H9 (cell line): ENCODE measurements around the gene AXL. TPM values are rescaled to one million over a fixed set of nuclear protein-coding genes. Genes with fewer than 3 reads are reported as not detected.
A peak's percentile ranks its signal among the peaks of the same experiment; 100 is the strongest.

Source experiments
- DNase-seq: peaks from one replicate; pipeline ENCODE4 v3.0.0-alpha.2; 2017
- H2AFZ ChIP-seq: one replicate; pipeline ENCODE4 v1.6.1; 2013; ENCODE audit warnings: mild to moderate bottlenecking, low read length, control low read depth, moderate library complexity
- H2AK5ac ChIP-seq: 2 replicates; pipeline ENCODE4 v1.6.1; 2013; ENCODE audit warnings: low read length, control low read depth, mixed read lengths; ENCODE audit not compliant: insufficient read length
- H2BK120ac ChIP-seq: one replicate; pipeline ENCODE4 v1.6.1; 2013; ENCODE audit warnings: low read depth, mild to moderate bottlenecking, low read length, control low read depth, inconsistent platforms; ENCODE audit not compliant: poor library complexity, severe bottlenecking
- H2BK12ac ChIP-seq: 2 replicates; pipeline ENCODE4 v1.6.1; 2013; ENCODE audit warnings: low read length, control low read depth, mixed read lengths, low read depth; ENCODE audit not compliant: insufficient read length
- H2BK15ac ChIP-seq: 2 replicates; pipeline ENCODE4 v1.6.1; 2013; ENCODE audit warnings: low read depth, low read length, control low read depth
- H2BK20ac ChIP-seq: one replicate; pipeline ENCODE4 v1.6.1; 2013; ENCODE audit warnings: low read depth, mild to moderate bottlenecking, low read length, control low read depth, inconsistent platforms; ENCODE audit not compliant: poor library complexity, severe bottlenecking
- H2BK5ac ChIP-seq: 2 replicates; pipeline ENCODE4 v1.6.1; 2013; ENCODE audit warnings: low read length, control low read depth, mixed read lengths; ENCODE audit not compliant: insufficient read length
- H3K14ac ChIP-seq: 2 replicates; pipeline ENCODE4 v1.6.1; 2013; ENCODE audit warnings: low read length, control low read depth; ENCODE audit not compliant: insufficient read depth
- H3K18ac ChIP-seq: 2 replicates; pipeline ENCODE4 v1.6.1; 2013; ENCODE audit warnings: low read depth, mild to moderate bottlenecking, mixed read lengths, low read length, control low read depth; ENCODE audit not compliant: insufficient read length
- H3K23ac ChIP-seq: 2 replicates; pipeline ENCODE4 v1.6.1; 2013; ENCODE audit warnings: low read length, control low read depth, mixed read lengths, low read depth; ENCODE audit not compliant: insufficient read length
- H3K23me2 ChIP-seq: 2 replicates; pipeline ENCODE4 v1.6.1; 2013; ENCODE audit warnings: low read depth, mild to moderate bottlenecking, mixed read lengths, low read length, control low read depth; ENCODE audit not compliant: insufficient read length, poor library complexity, severe bottlenecking
- H3K27ac ChIP-seq: 2 replicates; pipeline ENCODE4 v1.5.1; 2013; ENCODE audit warnings: low read length, control low read depth, mixed read lengths, low read depth; ENCODE audit not compliant: insufficient read length
- H3K27me3 ChIP-seq: 2 replicates; pipeline ENCODE4 v1.6.1; 2013; ENCODE audit warnings: low read length, control low read depth, inconsistent platforms; ENCODE audit not compliant: insufficient read depth
- H3K4ac ChIP-seq: 2 replicates; pipeline ENCODE4 v1.6.1; 2013; ENCODE audit warnings: low read depth, mild to moderate bottlenecking, control low read depth, inconsistent platforms, low read length, moderate library complexity
- H3K4me1 ChIP-seq: 2 replicates; pipeline ENCODE4 v1.6.1; 2013; ENCODE audit warnings: low read length, control low read depth, inconsistent platforms; ENCODE audit not compliant: insufficient read depth
- H3K4me2 ChIP-seq: 2 replicates; pipeline ENCODE4 v1.6.1; 2013; ENCODE audit warnings: low read length, control low read depth, mixed read lengths; ENCODE audit not compliant: insufficient read length, insufficient read depth
- H3K56ac ChIP-seq: 2 replicates; pipeline ENCODE4 v1.6.1; 2013; ENCODE audit warnings: low read depth, mild to moderate bottlenecking, mixed read lengths, low read length, control low read depth; ENCODE audit not compliant: insufficient read length
- H3K79me1 ChIP-seq: 2 replicates; pipeline ENCODE4 v1.6.1; 2013; ENCODE audit warnings: low read depth, mild to moderate bottlenecking, moderate library complexity, low read length, control low read depth, inconsistent platforms; ENCODE audit not compliant: insufficient read depth, poor library complexity, severe bottlenecking
- H3K79me2 ChIP-seq: 2 replicates; pipeline ENCODE4 v1.6.1; 2013; ENCODE audit warnings: low read length, control low read depth, inconsistent platforms; ENCODE audit not compliant: insufficient read depth
- H3K9ac ChIP-seq: 2 replicates; pipeline ENCODE4 v1.6.1; 2013; ENCODE audit warnings: low read length, control low read depth, mixed read lengths; ENCODE audit not compliant: insufficient read length; ENCODE audit errors: extremely low read depth
- H3K9me3 ChIP-seq: one replicate; pipeline ENCODE4 v1.6.1; 2013; ENCODE audit warnings: low read depth, low read length, inconsistent platforms; ENCODE audit not compliant: control insufficient read depth
- H3T11ph ChIP-seq: one replicate; pipeline ENCODE4 v1.6.1; 2013; ENCODE audit warnings: mild to moderate bottlenecking, low read length, control low read depth, inconsistent platforms
- H4K20me1 ChIP-seq: one replicate; pipeline ENCODE4 v1.6.1; 2013; ENCODE audit not compliant: control insufficient read depth, insufficient read length, insufficient read depth
- H4K5ac ChIP-seq: 2 replicates; pipeline ENCODE4 v1.6.1; 2013; ENCODE audit warnings: low read depth, mild to moderate bottlenecking, mixed read lengths, low read length, control low read depth; ENCODE audit not compliant: insufficient read length
- H4K8ac ChIP-seq: replicated peaks from 2 replicates; pipeline ENCODE4 v1.6.1; 2013; ENCODE audit warnings: low read length, control low read depth, mixed read lengths, low read depth; ENCODE audit not compliant: insufficient read length
- H4K91ac ChIP-seq: 2 replicates; pipeline ENCODE4 v1.6.1; 2013; ENCODE audit warnings: low read depth, mild to moderate bottlenecking, moderate library complexity, mixed read lengths, low read length, control low read depth; ENCODE audit not compliant: insufficient read length
- H3K27ac Mint-ChIP-seq, 3 experiments: 2 replicates in 2 of 3; 3 replicates in 1 of 3; pipeline ENCODE4 v1.8.0; 2020 to 2021; ENCODE audit warnings: mixed read lengths in 3 of 3, mild to moderate bottlenecking in 1 of 3, moderate library complexity in 1 of 3
- H3K27me3 Mint-ChIP-seq: 2 replicates; pipeline ENCODE4 v1.8.0; 2021; ENCODE audit warnings: low read depth, mild to moderate bottlenecking, moderate library complexity, mixed read lengths
- H3K36me3 Mint-ChIP-seq, 3 experiments: 2 replicates in 2 of 3; 3 replicates in 1 of 3; pipeline ENCODE4 v1.8.0; 2020 to 2021; ENCODE audit warnings: low read depth in 3 of 3, mixed read lengths in 3 of 3; ENCODE audit not compliant: insufficient read depth in 1 of 3
- H3K4me1 Mint-ChIP-seq, 2 experiments: 2 replicates each; pipeline ENCODE4 v1.8.0; 2020; ENCODE audit warnings: mixed read lengths in 2 of 2
- H3K4me3 Mint-ChIP-seq, 2 experiments: 2 replicates in 1 of 2; 3 replicates in 1 of 2; pipeline ENCODE4 v1.8.0; 2020 to 2021; ENCODE audit warnings: mild to moderate bottlenecking in 2 of 2, mixed read lengths in 2 of 2, moderate library complexity in 1 of 2
- H3K9me3 Mint-ChIP-seq, 2 experiments: 2 replicates in 1 of 2; 3 replicates in 1 of 2; pipeline ENCODE4 v1.8.0; 2020; ENCODE audit warnings: mild to moderate bottlenecking in 2 of 2, mixed read lengths in 2 of 2, moderate library complexity in 1 of 2
- CTCF ChIP-seq: fragments of 200-600 bp; sonication (generic); conservative IDR thresholded peaks from 3 replicates; pipeline ENCODE4 v1.8.0; 2021; ENCODE audit warnings: antibody characterized with exemption, mild to moderate bottlenecking
- WGBS: extraction: QIAGEN DNeasy Blood & Tissue Kit; methylation state at CpG from one replicate; pipeline ENCODE4 v1.1.7; 2013; ENCODE audit warnings: missing lambda C conversion rate, low lambda C conversion rate, mixed read lengths; ENCODE audit not compliant: insufficient read length; ENCODE audit errors: extremely low coverage; 5-methylcytosine and 5-hydroxymethylcytosine counted together
- total RNA-seq: library from RNA; stranded (reverse); gene quantifications from 2 replicates; pipeline ENCODE4 v1.2.1, GENCODE V29; 2021

AXL gene
- total RNA-seq, 1 experiment from 2014 or later: 29.4 TPM

- Histone ChIP-seq H2AFZ (no peak overlapping the region), H2BK15ac (no peak overlapping the region), H3K79me1 (peaks cover 3% of the 10 kb centered on the region), H2BK120ac (no peak overlapping the region), H4K5ac (no peak overlapping the region), H3K23me2 (peaks cover 16% of the 10 kb centered on the region), H3K56ac (no peak overlapping the region), H3K4me1 (peaks cover 7% of the 10 kb centered on the region; the same call in 1 of the 2 replicates), H3K14ac (no peak overlapping the region), H3K9me3 (no peaks in the 10 kb centered on the region), H3K9ac (no peak overlapping the region), H3T11ph (no peak overlapping the region), H2BK20ac (no peak overlapping the region), H3K4me2 (no peak overlapping the region), H3K27ac (no peak overlapping the region), H4K91ac (no peak overlapping the region), H2BK5ac (no peak overlapping the region), H3K18ac (no peak overlapping the region), H3K4ac (no peak overlapping the region), H2AK5ac (no peak overlapping the region), H3K27me3 (no peaks in the 10 kb centered on the region), H3K23ac (no peak overlapping the region), H2BK12ac (no peak overlapping the region), H4K8ac (no peak overlapping the region), H3K79me2 (peaks cover 24% of the 10 kb centered on the region; the same call in 1 of the 2 replicates), H4K20me1 (peaks cover 2% of the 10 kb centered on the region)
- no CpG with 5 or more reads among the region's 10 CpGs for WGBS
- no peaks in the 10 kb centered on the region for H3K9me3 Mint-ChIP-seq
- no peak for DNase-seq
- H3K36me3 Mint-ChIP-seq: peaks cover 36 to 66% (median 64%) of the 10 kb centered on the region in 3 experiments
- H3K27me3 Mint-ChIP-seq: no peaks in the 10 kb centered on the region
- H3K4me3 Mint-ChIP-seq: peak overlapping the region; percentile 95 to 97
- peak overlapping the region; percentile 17 to 76 (median 57) for H3K27ac Mint-ChIP-seq
- TF ChIP-seq CTCF: no peak
- peaks cover 46 to 57% of the 10 kb centered on the region in 2 experiments for H3K4me1 Mint-ChIP-seq
Measured at GRCh38 chr19:41195675-41196497, 23.1 kb upstream of the AXL start.
